IPS-18c (cell line): ENCODE data around the gene GLB1L3.
"Not testable (repeated sequence)": the region's sequence is repeated elsewhere in the genome, so short reads cannot be mapped to it uniquely, and the experiment has no call there.

Source experiments
- H3K4me3 ChIP-seq: 2 replicates; pipeline ENCODE4 v1.7.0; 2013; ENCODE audit warnings: low read depth, mild to moderate bottlenecking, low read length, moderate library complexity; ENCODE audit not compliant: insufficient read depth
- H3K9me3 ChIP-seq: one replicate; pipeline ENCODE4 v1.6.1; 2013; ENCODE audit warnings: mild to moderate bottlenecking, low read length, moderate library complexity; ENCODE audit not compliant: control insufficient read depth, insufficient read depth

GLB1L3 gene

DNA sequence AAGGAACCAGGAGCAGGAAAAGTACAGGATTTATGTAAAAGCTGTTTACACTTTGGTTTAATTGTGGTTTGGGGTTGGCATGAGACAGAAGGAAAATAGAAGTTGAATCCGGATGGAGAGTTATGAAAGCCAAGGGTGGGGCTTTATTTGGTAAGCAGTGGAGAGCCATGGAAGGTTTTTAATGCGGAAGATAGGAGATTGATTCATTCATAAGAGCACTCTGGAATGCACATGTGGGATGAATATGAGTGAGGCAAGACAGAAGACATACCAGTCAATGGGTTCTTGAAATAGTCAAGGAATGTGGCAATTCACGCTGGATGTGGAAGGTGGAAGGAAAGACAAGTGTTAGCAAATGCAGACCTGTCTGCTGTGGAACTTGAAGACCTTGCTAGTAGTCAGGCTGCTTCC, 9.3 kb upstream of the GLB1L3 start:
- no peaks in the 10 kb centered on the region for H3K9me3 ChIP-seq
- no peak overlapping the region; the same call in 1 of the 2 replicates for H3K4me3 ChIP-seq

DNA sequence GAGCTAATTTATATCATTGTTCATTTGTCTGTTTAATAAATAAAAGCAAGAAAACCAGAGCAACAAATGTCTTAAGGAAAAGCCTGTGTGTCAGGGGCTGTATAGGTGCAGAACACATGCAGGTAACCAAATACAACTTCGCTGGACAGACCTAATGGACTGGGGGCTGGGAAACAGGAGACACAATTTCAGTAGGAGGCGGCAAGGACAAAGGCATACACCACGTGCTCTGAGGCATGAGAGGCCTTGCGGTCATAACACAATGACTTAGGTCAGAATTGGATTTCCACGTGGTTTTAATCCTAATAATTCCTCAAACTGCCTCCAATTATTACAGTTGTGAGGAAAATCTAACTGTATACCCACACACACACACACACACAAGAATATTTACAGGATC, 8.7 kb upstream of the GLB1L3 start:
- no peaks in the 10 kb centered on the region for H3K9me3 ChIP-seq
- no peak overlapping the region for H3K4me3 ChIP-seq

DNA sequence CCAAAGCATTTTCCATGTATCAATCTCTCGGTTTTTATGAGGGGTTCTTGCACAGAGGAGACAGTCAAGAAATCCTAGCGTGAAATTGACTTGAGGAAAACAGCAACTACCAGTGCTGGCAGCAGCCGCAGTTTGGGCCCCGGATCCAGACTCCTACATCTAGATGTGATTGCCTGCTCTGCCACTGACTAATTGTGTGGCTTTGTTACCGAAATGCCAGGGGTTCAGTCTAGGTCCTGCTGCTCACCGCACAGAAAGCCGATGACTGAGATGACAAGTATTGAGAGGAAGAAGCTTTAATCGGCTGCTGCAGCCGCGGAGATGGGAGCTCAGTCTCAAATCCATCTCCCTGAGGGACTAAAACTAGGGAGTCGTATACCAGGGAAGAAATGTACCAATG, 8.2 kb upstream of the GLB1L3 start:
- H3K4me3 ChIP-seq, result no peak overlapping the region
- no peaks in the 10 kb centered on the region for H3K9me3 ChIP-seq

DNA sequence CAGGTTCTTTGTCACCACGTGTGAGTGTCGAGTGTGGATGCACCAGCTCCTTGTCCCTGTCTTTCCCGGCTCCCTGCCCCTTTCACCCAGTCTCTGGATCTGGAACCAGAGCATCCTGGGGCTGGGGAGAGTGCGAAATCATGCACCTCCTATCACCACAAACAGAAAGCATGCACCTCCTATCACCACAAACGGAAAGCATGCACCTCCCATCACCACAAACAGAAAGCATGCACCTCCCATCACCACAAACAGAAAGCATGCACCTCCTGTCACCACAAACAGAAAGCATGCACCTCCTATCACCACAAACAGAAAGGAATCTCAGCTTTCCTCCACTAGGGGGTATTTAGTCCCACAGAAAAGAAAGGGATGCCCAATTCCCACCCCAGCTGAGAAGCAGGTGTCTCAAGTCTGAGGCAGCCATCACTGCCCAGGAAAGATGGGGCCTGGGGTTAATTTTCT, 5.9 kb upstream of the GLB1L3 start:
- no peaks in the 10 kb centered on the region for H3K9me3 ChIP-seq
- no peak overlapping the region for H3K4me3 ChIP-seq

DNA sequence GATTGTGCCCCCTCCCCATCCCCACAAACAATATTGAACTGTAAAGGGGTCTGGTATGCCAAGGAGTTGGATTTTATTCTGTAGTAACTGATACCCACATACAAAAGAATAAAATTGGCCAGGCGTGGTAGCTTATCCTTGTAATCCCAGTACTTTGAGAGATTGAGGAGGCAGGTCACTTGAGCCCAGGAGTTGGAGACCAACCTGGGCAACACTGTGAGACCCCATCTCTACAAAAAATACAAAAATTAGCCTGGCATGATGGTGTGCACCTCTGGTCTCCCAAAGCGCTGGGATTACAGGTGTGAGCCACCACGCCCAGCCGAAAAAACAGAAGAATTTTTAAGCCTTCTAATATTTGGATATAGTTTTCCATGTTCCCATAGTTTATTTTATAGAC, 4.2 kb upstream of the GLB1L3 start:
- Histone ChIP-seq H3K4me3 (no peak overlapping the region), H3K9me3 (no peaks in the 10 kb centered on the region)

DNA sequence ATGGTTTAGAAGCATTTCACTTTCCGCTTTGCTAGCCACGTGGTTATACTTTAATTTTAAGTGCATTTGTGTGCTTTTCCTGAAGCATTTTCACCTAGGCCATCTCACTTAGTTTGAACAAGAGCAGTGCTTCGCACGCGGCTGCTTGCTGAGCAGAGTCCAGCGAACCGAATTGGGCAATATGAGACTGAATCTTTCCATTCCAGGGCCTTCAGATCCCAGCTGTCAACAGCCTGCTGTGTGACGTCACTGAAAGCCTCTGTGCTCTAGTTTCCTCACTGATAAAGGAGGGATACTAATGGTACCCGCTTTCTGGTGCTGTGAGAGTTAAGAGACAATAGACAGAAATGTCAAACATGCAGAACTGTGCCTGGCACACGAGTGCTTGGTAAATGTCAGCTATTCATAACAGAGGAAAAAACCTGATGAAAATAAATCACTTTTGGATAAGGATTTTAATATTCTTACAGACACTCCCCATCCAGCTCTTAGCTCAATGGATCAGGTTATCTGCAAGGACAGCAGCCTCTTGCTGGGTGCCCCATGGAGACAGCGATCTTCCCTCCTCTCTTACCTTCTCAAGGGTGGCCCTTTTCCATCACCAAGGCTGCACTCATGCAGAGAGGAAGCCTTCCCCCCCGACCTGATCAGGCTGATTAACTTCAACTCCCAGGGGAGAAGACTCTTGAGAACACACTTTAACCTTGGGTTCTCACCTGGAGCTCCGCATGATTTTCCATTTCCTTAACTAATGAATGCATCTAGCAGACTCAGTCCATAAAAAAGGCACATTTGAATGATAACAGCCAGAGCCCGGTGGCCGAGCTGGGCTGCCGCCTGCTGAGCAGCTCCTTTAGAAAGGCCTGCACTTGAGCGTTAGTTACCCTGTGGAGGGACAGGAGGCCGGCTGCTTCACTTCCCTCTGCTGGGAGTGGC, 3.5 kb upstream of the GLB1L3 start:
- Histone ChIP-seq H3K9me3 (no peaks in the 10 kb centered on the region), H3K4me3 (peak overlapping the region; percentile 16)

DNA sequence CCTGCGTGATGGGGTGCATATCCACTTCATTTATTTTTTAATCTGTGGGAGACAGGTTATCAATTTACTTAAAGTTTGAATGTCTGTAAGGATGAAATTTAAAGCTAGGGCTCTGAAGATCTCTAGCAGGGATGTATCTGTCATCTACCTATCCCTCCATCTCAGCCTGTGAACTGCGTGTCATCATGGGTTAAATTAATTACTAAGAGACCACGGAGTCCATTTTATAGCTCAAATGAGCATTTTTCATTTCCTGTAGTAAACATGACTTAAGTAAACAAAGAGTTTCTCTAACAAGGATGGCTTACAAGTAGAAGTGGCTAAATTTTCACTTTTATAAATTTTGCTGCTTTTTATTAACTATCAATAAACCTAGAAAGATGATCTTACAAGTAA, 2.9 kb upstream of the GLB1L3 start:
- Histone ChIP-seq H3K4me3 (peak overlapping the region; percentile 16), H3K9me3 (no peaks in the 10 kb centered on the region)

DNA sequence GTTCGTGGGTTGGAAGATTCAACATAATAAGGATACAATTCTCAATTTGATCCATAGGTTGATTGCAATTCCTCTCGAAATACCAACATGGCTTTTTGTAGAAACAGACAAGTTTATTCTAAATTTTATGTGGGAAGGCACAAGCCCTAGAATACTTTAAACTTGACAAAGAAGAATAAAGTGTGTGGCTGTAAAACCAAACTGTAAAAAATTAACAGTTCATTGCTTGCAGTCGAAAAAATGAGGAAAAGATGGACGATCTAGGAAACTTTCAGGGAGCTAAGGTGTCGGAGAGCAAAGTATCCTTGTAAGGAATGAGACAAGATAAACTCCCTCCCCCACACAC, 1.0 kb upstream of the GLB1L3 start:
- Histone ChIP-seq H3K4me3 (peak overlapping the region; percentile 78), H3K9me3 (no peaks in the 10 kb centered on the region)

DNA sequence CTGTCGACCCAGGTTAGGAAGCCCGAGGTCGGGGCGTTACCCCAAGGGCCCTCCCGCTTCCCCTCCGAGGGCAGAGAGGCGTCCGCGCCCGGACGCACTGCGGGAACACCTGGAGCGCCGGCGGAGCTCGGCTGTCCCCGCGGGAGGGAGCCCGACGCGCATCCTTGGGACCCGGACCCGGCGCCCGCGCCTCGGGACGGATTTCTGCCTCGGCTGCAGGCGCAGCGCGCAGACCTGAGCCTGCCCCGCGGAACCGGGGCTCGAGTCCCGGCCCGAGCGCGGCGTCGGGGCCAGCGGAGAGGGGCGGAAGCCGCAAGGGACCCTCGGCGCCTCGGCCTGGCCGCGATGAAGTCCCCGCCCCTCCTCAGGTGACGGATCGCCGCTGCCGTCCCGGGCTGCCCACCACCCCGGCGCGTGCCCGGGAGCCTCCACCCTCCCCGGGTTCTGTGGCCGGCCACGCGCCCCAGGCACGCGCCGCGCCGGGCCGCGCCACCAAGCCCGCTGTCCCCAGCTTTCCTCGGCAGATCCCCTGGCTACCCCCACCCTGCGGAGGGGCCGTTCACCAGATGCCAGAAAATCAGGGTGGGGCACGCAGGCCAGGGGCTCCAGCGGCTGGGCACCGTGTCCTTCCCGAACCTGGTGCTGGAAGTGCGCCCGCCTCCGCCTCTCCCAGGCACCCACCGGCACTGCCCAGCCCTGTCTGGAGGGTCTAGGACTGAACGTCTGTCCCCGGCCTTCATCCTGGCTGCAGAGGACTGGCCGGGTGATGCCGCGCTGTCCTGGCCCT, 410 bp downstream of the GLB1L3 start:
- no peaks in the 10 kb centered on the region for H3K9me3 ChIP-seq
- peak overlapping the region; percentile 78 for H3K4me3 ChIP-seq

DNA sequence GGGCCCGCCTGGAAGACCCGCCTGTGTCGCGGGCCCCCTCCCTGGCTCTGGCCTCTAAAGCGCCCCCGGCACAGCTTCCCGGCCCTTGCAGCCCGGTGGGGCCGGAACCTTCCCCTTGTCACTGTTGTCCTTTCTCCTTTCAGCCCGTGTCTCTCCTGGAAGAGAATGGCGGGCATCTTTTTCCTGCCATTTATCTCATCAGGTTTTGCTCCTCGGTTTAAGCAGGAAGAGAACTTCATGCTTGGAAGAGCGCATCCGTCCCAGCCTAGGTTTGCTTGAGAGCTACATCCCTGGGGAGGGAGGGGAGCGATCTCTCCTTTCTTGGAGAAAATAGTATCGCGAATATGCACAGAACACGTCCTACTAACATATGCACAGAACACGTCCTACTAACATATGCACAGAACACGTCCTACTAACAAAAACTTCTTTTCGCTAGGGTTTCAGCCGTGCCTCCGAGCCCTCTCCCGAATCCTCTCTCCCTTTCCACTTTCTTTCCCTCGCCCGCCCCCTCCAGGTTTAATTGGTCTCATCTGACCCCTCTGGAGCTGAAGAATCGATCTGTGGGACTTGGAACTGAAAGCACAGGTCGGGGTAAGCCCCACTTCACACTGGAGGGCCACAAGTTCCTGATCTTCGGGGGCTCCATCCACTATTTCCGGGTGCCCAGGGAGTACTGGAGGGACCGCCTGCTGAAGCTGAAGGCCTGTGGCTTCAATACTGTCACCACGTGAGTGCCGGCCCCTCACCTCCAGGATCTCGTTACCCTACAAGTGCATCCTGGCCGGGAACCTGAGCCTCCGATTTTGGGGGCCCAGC, 1.2 kb downstream of the GLB1L3 start:
- peak overlapping the region; percentile 78 for H3K4me3 ChIP-seq
- no peaks in the 10 kb centered on the region for H3K9me3 ChIP-seq

DNA sequence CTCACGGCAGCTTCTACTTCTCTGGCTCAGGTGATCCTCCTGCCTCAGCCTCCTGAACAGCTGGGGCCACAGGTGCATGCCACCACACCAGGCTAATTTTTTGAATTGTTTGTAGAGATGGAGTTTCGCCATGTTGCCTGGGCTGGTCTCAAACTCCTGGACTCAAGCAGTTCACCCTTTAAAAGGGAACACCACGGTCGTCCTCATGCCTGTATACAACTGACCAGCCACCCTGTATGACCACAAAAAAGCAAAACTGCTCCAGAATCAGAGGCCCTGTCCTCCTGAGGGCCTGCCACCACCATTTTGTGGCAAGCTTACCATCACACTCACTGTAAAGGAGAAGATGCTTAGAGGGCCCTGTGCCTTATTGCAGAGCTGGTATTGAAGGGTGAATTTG, 2.2 kb downstream of the GLB1L3 start:
- H3K9me3 ChIP-seq, result no peaks in the 10 kb centered on the region
- H3K4me3 ChIP-seq, result no peak overlapping the region

DNA sequence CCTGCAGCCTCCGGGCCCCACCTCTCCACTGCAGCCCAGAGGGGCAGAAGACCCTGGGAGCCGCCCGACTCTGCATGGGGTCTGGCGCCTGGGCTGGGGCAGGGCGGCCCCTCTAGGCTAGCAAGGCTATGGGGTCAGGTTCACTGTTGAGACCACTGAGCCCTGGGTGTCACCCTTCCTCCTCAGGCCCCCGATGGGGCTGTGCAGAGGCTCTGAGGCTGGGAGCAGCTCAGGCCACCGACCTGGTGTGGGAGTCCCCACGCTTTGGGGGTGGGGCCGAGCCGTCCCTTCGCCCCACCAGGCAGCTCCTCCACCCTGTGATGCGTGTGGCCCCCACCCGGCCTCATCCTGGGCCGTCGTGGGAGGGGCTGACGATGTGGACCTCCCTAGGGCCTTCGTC, 5.5 kb downstream of the GLB1L3 start:
- not testable (repeated sequence) for H3K4me3 ChIP-seq, H3K9me3 ChIP-seq

DNA sequence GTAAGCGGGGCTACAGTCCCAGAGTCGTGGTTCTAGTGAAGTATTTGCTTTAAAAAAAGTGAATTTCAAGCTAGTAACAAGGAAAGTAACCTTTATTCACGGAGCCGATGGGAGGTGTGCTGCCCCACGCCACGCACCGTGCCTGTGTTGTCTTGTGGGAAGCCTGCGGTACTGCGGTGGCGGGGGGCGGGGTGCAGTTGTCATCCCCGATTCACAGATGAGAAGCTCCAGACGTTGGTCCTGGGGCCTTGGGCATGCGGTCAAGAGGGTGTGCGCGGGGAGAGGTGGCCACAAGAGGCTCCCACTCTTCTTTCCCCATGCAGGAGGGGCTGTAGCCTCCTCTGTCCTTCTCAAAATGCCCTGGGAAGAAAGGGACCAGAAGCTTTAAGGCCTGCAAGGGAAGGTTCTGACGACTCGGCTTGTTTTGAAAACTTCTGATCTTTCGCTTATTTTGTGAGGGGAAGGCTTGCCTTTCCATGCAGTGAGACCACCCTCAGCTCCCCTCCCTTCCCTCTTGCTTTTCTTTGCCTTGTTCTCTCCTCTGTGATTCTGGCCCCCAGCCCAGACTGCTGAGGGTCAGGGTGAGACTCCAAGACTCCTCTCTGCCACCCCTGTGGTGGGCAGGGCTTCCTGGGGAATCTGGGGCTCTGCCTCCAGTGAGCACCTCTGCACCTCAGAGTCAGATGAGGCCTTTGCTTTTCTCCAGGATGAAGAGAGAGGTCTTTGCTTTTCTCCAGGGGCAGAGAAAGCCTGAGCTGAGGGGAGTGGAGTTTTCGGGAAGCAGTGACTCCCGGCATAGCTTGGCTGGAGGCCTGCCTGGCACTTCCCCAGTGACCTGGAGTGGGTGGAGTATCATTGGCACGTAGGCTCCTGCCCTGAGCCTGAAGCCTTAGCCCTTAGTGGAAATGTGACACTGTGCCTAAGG, 6.2 kb downstream of the GLB1L3 start:
- H3K9me3 ChIP-seq, result no peaks in the 10 kb centered on the region
- H3K4me3 ChIP-seq, result no peak overlapping the region

DNA sequence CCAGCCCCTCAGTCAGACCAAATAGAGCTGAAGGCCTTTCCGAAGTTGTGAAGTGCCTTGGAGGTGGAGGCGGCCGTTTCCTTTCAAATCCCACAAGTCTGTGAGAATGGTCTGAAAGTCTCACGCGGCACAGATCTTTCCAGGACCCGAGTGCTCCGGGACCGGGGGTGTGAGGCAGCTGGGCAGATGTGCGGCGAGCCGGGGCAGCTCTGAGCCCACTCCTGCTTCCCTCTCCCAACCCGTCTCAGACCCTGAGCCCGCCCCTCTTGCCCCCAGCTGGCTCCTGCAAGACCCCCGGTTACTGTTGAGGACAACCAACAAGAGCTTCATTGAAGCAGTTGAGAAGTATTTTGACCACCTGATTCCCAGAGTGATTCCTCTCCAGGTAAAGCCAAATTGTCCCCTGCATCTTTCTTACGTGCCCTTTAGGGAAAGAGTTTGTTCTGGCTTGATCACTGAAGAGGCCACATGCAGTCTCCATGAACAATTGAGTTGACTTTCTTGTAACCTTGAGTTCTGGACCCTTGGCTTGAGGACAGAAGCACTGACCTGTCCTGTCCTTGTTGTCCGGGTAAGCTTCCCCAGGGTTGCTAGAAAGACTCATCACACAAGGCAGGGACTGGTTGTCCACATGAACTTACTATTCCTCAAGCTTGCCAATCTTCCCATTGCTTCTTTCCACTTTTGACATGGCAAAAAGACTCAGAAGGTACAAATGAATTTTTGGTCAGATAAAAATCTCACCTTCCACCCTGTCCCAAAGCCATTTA, 7.5 kb downstream of the GLB1L3 start:
- H3K9me3 ChIP-seq, result no peaks in the 10 kb centered on the region
- H3K4me3 ChIP-seq, result no peak overlapping the region

DNA sequence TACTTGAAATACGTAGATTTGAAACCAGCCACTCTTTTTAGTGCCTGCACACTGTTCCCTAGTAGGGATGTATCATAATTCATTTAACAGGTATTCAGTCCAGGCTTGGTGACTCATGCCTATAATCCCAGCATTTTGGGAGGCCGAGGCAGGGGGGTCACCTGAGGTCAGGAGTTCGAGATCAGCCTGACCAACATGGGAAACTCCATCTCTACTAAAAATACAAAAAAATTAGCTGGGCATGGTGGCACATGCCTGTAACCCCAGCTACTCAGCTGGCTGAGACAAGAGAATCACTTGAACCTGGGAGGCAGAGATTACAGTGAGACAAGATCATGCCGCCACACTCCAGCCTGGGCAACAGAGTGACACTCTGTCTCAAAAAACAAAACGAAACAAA, 8.2 kb downstream of the GLB1L3 start:
- not testable (repeated sequence) for H3K9me3 ChIP-seq, H3K4me3 ChIP-seq

DNA sequence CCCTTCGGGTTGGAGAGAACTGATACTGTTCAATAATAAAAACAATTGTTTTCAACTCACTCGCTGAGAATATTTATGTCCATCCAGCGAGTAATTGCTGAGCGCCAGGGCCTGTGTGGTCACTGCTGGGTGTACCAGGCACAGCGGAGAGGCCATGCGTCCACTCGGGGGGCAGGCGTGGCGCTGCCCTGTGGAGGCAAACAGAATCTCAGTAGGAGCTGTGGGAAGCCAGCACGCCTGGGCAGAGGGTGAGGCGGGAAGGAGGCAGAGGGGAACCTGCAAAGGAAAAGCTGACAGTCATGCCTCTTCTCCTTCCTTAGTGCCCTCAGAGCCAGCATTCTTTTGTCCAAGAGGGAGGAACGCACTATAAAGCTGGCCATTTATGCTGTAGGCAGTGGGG, 11.4 kb downstream of the GLB1L3 start:
- Histone ChIP-seq H3K9me3 (no peaks in the 10 kb centered on the region), H3K4me3 (no peak overlapping the region)
